Measurements from ENCODE around the gene CEACAM1. TPM values are rescaled to one million over a fixed set of nuclear protein-coding genes. Genes with fewer than 3 reads are reported as not detected.

CEACAM1 gene
- total RNA-seq, 3 donors from 2014 or later (not counting 1 experiment from before 2014, with no cell fraction given), result 1.3 to 1.9 TPM; not detected in 1

GRCh38 chr19:42547929-42548328, 19.6 kb upstream of the CEACAM1 start:
- Mint-ChIP-seq H3K4me3 (no peak overlapping the region), H3K36me3 (no peaks in the 10 kb centered on the region), H3K4me1 (no peaks in the 10 kb centered on the region), H3K9me3 (no peaks in the 10 kb centered on the region), H3K27ac (no peak overlapping the region), H3K27me3 (ENCODE audit: low read depth in 2 of 2) (peaks cover 4 to 8% of the 10 kb centered on the region in 2 donors)
- DNase-seq, result no peak
- no peak for ATAC-seq
- Histone ChIP-seq H3K36me3 (ENCODE audit: control insufficient read depth, insufficient read depth, low read length) (no peaks in the 10 kb centered on the region), H3K4me3 (ENCODE audit: low read length) (no peak overlapping the region), H3K4me1 (ENCODE audit: control insufficient read depth, insufficient read depth, low read length) (peaks cover 5% of the 10 kb centered on the region), H3K9me3 (ENCODE audit: control insufficient read depth, insufficient read depth, low read length) (no peaks in the 10 kb centered on the region), H3K27ac (ENCODE audit: low read length) (no peak overlapping the region), H3K27me3 (ENCODE audit: control insufficient read depth, insufficient read depth, low read length) (no peaks in the 10 kb centered on the region)
- intact Hi-C loops (cut with micrococcal nuclease), result no loop called here
- WGBS (ENCODE audit: insufficient coverage), result no CpG with 5 or more reads among the region's 2 CpGs
- no peak for TF ChIP-seq CTCF (IDR thresholded peaks at IDR 0.05)

GRCh38 chr19:42546831-42547500, 18.7 kb upstream of the CEACAM1 start:
- DNase-seq, result no peak
- Histone ChIP-seq H3K4me1 (ENCODE audit: control insufficient read depth, insufficient read depth, low read length) (no peaks in the 10 kb centered on the region), H3K27ac (ENCODE audit: low read length) (no peak overlapping the region), H3K36me3 (ENCODE audit: control insufficient read depth, insufficient read depth, low read length) (no peaks in the 10 kb centered on the region), H3K4me3 (ENCODE audit: low read length) (no peak overlapping the region), H3K27me3 (ENCODE audit: control insufficient read depth, insufficient read depth, low read length) (no peaks in the 10 kb centered on the region), H3K9me3 (ENCODE audit: control insufficient read depth, insufficient read depth, low read length) (no peaks in the 10 kb centered on the region)
- no peak overlapping the region for H3K27ac Mint-ChIP-seq
- ATAC-seq, result no peak
- H3K27me3 Mint-ChIP-seq (ENCODE audit: low read depth in 2 of 2), result peaks cover 4 to 8% of the 10 kb centered on the region in 2 donors
- no peak for TF ChIP-seq CTCF (IDR thresholded peaks at IDR 0.05)
- intact Hi-C loops (cut with micrococcal nuclease), result no loop called here
- H3K4me1 Mint-ChIP-seq, result no peaks in the 10 kb centered on the region
- 82% methylated on average over 4 of the region's 4 CpGs for WGBS (ENCODE audit: insufficient coverage)
- H3K4me3 Mint-ChIP-seq, result no peak overlapping the region
- H3K9me3 Mint-ChIP-seq, result no peaks in the 10 kb centered on the region
- H3K36me3 Mint-ChIP-seq, result no peaks in the 10 kb centered on the region

- ATAC-seq (no peak), DNase-seq (no peak)
- Histone ChIP-seq H3K4me1 (ENCODE audit: control insufficient read depth, insufficient read depth, low read length) (no peaks in the 10 kb centered on the region), H3K36me3 (ENCODE audit: control insufficient read depth, insufficient read depth, low read length) (no peaks in the 10 kb centered on the region), H3K27ac (ENCODE audit: low read length) (no peak overlapping the region), H3K27me3 (ENCODE audit: control insufficient read depth, insufficient read depth, low read length) (no peaks in the 10 kb centered on the region), H3K4me3 (ENCODE audit: low read length) (no peak overlapping the region), H3K9me3 (ENCODE audit: control insufficient read depth, insufficient read depth, low read length) (no peaks in the 10 kb centered on the region)
- Mint-ChIP-seq H3K4me3 (no peak overlapping the region), H3K4me1 (no peaks in the 10 kb centered on the region), H3K9me3 (no peaks in the 10 kb centered on the region), H3K27me3 (ENCODE audit: low read depth in 2 of 2) (peaks cover 4 to 8% of the 10 kb centered on the region in 2 donors), H3K27ac (no peak overlapping the region), H3K36me3 (no peaks in the 10 kb centered on the region)
- no peak for TF ChIP-seq CTCF (IDR thresholded peaks at IDR 0.05)
- WGBS (ENCODE audit: insufficient coverage), result 93% methylated on average over 4 of the region's 4 CpGs
- intact Hi-C loops (cut with micrococcal nuclease), result no loop called here
Observed at GRCh38 chr19:42544146-42544545, 15.9 kb upstream of the CEACAM1 start.

- H3K9me3 Mint-ChIP-seq, result no peaks in the 10 kb centered on the region
- Histone ChIP-seq H3K36me3 (ENCODE audit: control insufficient read depth, insufficient read depth, low read length) (no peaks in the 10 kb centered on the region), H3K9me3 (ENCODE audit: control insufficient read depth, insufficient read depth, low read length) (no peaks in the 10 kb centered on the region), H3K27me3 (ENCODE audit: control insufficient read depth, insufficient read depth, low read length) (no peaks in the 10 kb centered on the region), H3K4me3 (ENCODE audit: low read length) (no peak overlapping the region), H3K4me1 (ENCODE audit: control insufficient read depth, insufficient read depth, low read length) (no peaks in the 10 kb centered on the region), H3K27ac (ENCODE audit: low read length) (no peak overlapping the region)
- TF ChIP-seq CTCF (IDR thresholded peaks at IDR 0.05), result no peak
- DNase-seq, result no peak
- no peaks in the 10 kb centered on the region for H3K4me1 Mint-ChIP-seq
- no peak overlapping the region for H3K27ac Mint-ChIP-seq
- no peak for ATAC-seq
- H3K4me3 Mint-ChIP-seq, result no peak overlapping the region
- H3K27me3 Mint-ChIP-seq (ENCODE audit: low read depth in 2 of 2), result peaks cover 4 to 16% of the 10 kb centered on the region in 2 donors
- 98% methylated on average over 2 of the region's 2 CpGs for WGBS (ENCODE audit: insufficient coverage)
- no peaks in the 10 kb centered on the region for H3K36me3 Mint-ChIP-seq
- intact Hi-C loops (cut with micrococcal nuclease), result no loop called here
Observed at GRCh38 chr19:42542791-42543190, 14.5 kb upstream of the CEACAM1 start.
